GM12878 (cell line): ENCODE results near the gene MALRD1. TPM values are rescaled to one million over a fixed set of nuclear protein-coding genes. Genes with fewer than 3 reads are reported as not detected.

Experiments used
- ATAC-seq: fragments of 200-7000 bp; cut with Tn5 transposase; 3 replicates; pipeline ENCODE4 v1.9.1; 2020; ENCODE audit warnings: mild to moderate bottlenecking, moderate library complexity
- BruUV-seq: library from RNA; stranded (reverse); fragments of 400-500 nt; replicated peaks from 2 replicates; lab custom pipeline; 2021; lab: Mats Ljungman, UMichigan
- CTCF ChIA-PET: fragments of 300-600 bp; sonication (Branson Sonifier 250); formaldehyde crosslinking; extraction: SDS; loops from one replicate; lab custom pipeline; 2021; ENCODE audit warnings: inconsistent platforms; lab: Yijun Ruan, JAX
- POLR2A ChIA-PET: fragments of 350-600 bp; formaldehyde crosslinking; extraction: SDS; loops from one replicate; lab custom pipeline; 2021; ENCODE audit warnings: inconsistent platforms; lab: Charles Lee
- RAD21 ChIA-PET: fragments of 300-600 bp; sonication (Branson Sonifier 250); formaldehyde crosslinking; loops from one replicate; lab custom pipeline; 2023; ENCODE audit warnings: antibody characterized with exemption; ENCODE audit not compliant: unreplicated experiment; lab: Charles Lee
- SMC1A ChIA-PET: fragments of 300-600 bp; sonication (Branson Sonifier 250); formaldehyde crosslinking; loops from one replicate; lab custom pipeline; 2023; ENCODE audit not compliant: unreplicated experiment, uncharacterized antibody; lab: Charles Lee
- DNase-seq: peaks from one replicate; pipeline ENCODE4 v3.0.0-alpha.2; 2011; ENCODE audit warnings: low read depth, low spot score
- FAIRE-seq: peaks from 3 replicates; lab custom pipeline; 2011; peaks lifted over from hg19 to GRCh38; lab: Jason Lieb, UNC
- H2AFZ ChIP-seq: 2 replicates; pipeline ENCODE4 v1.6.0; 2011; ENCODE audit warnings: low read depth, low read length, control low read depth; ENCODE audit not compliant: control insufficient read depth
- H3K27ac ChIP-seq: 2 replicates; pipeline ENCODE4 v1.5.1; 2011; ENCODE audit warnings: control low read depth; ENCODE audit not compliant: control insufficient read depth, insufficient read depth
- H3K27me3 ChIP-seq, 2 experiments: replicated peaks in 1 of 2; 2 replicates each; pipeline versions ENCODE4 v1.6.0 to v1.6.1; 2011; ENCODE audit warnings: low read length in 1 of 2; ENCODE audit not compliant: control insufficient read depth in 2 of 2, insufficient read depth in 2 of 2
- H3K36me3 ChIP-seq, 2 experiments: 2 replicates each; pipeline ENCODE4 v1.5.1; 2011; ENCODE audit warnings: low read length in 1 of 2; ENCODE audit not compliant: control insufficient read depth in 2 of 2, insufficient read depth in 2 of 2
- H3K4me1 ChIP-seq: 2 replicates; pipeline ENCODE4 v1.6.1; 2011; ENCODE audit warnings: mild to moderate bottlenecking, low read length, moderate library complexity, mixed read lengths; ENCODE audit not compliant: control insufficient read depth, insufficient read depth
- H3K4me2 ChIP-seq: 2 replicates; pipeline ENCODE4 v1.6.0; 2011; ENCODE audit warnings: control low read depth; ENCODE audit not compliant: control insufficient read depth, insufficient read depth
- H3K4me3 ChIP-seq: fragments of 200-600 bp; sonication (generic); 2 replicates; pipeline ENCODE4 v1.5.1; 2016
- H3K79me2 ChIP-seq: 2 replicates; pipeline ENCODE4 v1.6.0; 2011; ENCODE audit warnings: low read length; ENCODE audit not compliant: control insufficient read depth, insufficient read depth
- H3K9ac ChIP-seq: 2 replicates; pipeline ENCODE4 v1.8.0; 2011; ENCODE audit warnings: low read length, control low read depth, mixed read lengths; ENCODE audit not compliant: control insufficient read depth, insufficient read depth
- H3K9me3 ChIP-seq: replicated peaks from 3 replicates; pipeline ENCODE4 v1.5.1; 2011; ENCODE audit warnings: mild to moderate bottlenecking, low read length; ENCODE audit not compliant: control insufficient read depth, insufficient read depth
- H4K20me1 ChIP-seq: 2 replicates; pipeline ENCODE4 v1.6.0; 2011; ENCODE audit not compliant: control insufficient read depth, insufficient read depth
- ASH2L ChIP-seq: fragments of 300-600, 200-600 bp; sonication (generic); IDR thresholded peaks from 2 replicates; pipeline ENCODE4 v1.6.1; 2017; ENCODE audit warnings: low read depth, mild to moderate bottlenecking, borderline replicate concordance
- CREB1 ChIP-seq: IDR thresholded peaks from 2 replicates; pipeline ENCODE4 v1.6.1; 2012; ENCODE audit warnings: low read depth, mild to moderate bottlenecking, inconsistent platforms
- ETV6 ChIP-seq, 2 experiments: fragments of 450-650 bp in 1 of 2; IDR thresholded peaks in 1 of 2; conservative IDR thresholded peaks in 1 of 2; 2 replicates each; pipeline ENCODE4 v1.6.1; 2014; ENCODE audit warnings: antibody characterized with exemption in 1 of 2, borderline replicate concordance in 1 of 2, low read depth in 1 of 2, mild to moderate bottlenecking in 1 of 2, moderate library complexity in 1 of 2
- FOXM1 ChIP-seq: IDR thresholded peaks from 2 replicates; pipeline ENCODE4 v1.6.1; 2012; ENCODE audit warnings: low read depth, mild to moderate bottlenecking, inconsistent platforms, low read length, moderate library complexity
- HDGF ChIP-seq: fragments of 450-650 bp; IDR thresholded peaks from 2 replicates; pipeline ENCODE4 v1.6.1; 2016; ENCODE audit warnings: antibody characterized with exemption
- MEF2B ChIP-seq: fragments of 450-650 bp; IDR thresholded peaks from 2 replicates; pipeline ENCODE4 v1.6.1; 2018; ENCODE audit warnings: mild to moderate bottlenecking, moderate library complexity; ENCODE audit not compliant: partially characterized antibody, poor library complexity, severe bottlenecking
- NFYA ChIP-seq: IDR thresholded peaks from 2 replicates; pipeline ENCODE4 v1.6.1; 2011; ENCODE audit warnings: low read depth, mild to moderate bottlenecking, low read length, improper control_type of control experiment, borderline replicate concordance
- NR2C1 ChIP-seq: fragments of 450-650 bp; IDR thresholded peaks from 2 replicates; pipeline ENCODE4 v1.6.1; 2017; ENCODE audit warnings: antibody characterized with exemption, mild to moderate bottlenecking, moderate library complexity
- SPI1 ChIP-seq: IDR thresholded peaks from 2 replicates; pipeline ENCODE4 v1.6.1; 2011; ENCODE audit warnings: low read depth, mild to moderate bottlenecking, low read length, moderate library complexity, borderline replicate concordance; ENCODE audit not compliant: insufficient read depth
- TBL1XR1 ChIP-seq: IDR thresholded peaks from 2 replicates; pipeline ENCODE4 v1.6.1; 2012; ENCODE audit warnings: low read depth, low read length, improper control_type of control experiment
- TCF3 ChIP-seq: IDR thresholded peaks from 2 replicates; pipeline ENCODE4 v1.6.1; 2012; ENCODE audit warnings: low read depth, mild to moderate bottlenecking, low read length, borderline replicate concordance; ENCODE audit not compliant: insufficient read depth
- WGBS: methylation state at CpG from one replicate; pipeline ENCODE4 v1.1.6; 2016; ENCODE audit warnings: low lambda C conversion rate; ENCODE audit not compliant: insufficient replicate concordance, insufficient coverage; ENCODE audit errors: missing lambda C conversion rate; 5-methylcytosine and 5-hydroxymethylcytosine counted together
- in situ Hi-C: fragments of 300-500 bp; cut with MboI; formaldehyde crosslinking; loops from 9 replicates; pipeline ENCODE4 v1.14.3; 2018; ENCODE audit warnings: mixed read lengths
- intact Hi-C: fragments of 100-400 bp; cut with micrococcal nuclease; formaldehyde crosslinking; loops from one replicate; pipeline ENCODE4 v1.14.2; 2022; ENCODE audit not compliant: unreplicated experiment
- polyA plus RNA-seq, 11 experiments: library from polyadenylated mRNA; depleted of rRNA in 4 of 11; unstranded in 6 of 11; stranded (reverse) in 5 of 11; fragments of >200 nt; fragmentation: Nextera tagmentation in 4 of 11; fragmentation: Illumina TruSeq in 1 of 11; extraction: Ambion mirVana in 4 of 11; extraction: Trizol in 1 of 11; gene quantifications; 1 replicate in 1 of 11; 2 replicates in 10 of 11; pipeline versions ENCODE4 v1.2.1 to v1.2.3, GENCODE V29; 2011 to 2016; ENCODE audit warnings: inconsistent platforms in 2 of 11, missing spikeins in 2 of 11, low read depth in 1 of 11
- total RNA-seq, 4 experiments: library from RNA; depleted of rRNA in 3 of 4; stranded (reverse); fragments of >200 nt in 3 of 4; fragmentation: Illumina TruSeq in 1 of 4; extraction: Trizol in 1 of 4; gene quantifications; 2 replicates each; pipeline versions ENCODE4 v1.2.1 to v1.2.3, GENCODE V29; 2013 to 2021
- TF ChIP-seq, protein P1 (sequence below): fragments of 450-650 bp; IDR thresholded peaks from 2 replicates; pipeline ENCODE4 v1.6.1; 2014; ENCODE audit warnings: mild to moderate bottlenecking
- TF ChIP-seq, protein P2 (sequence below): fragments of 450-650 bp; IDR thresholded peaks from 2 replicates; pipeline ENCODE4 v1.6.1; 2017; ENCODE audit warnings: mild to moderate bottlenecking, moderate library complexity

Gene MALRD1
- total and polyA plus RNA-seq, 10 of the 15 experiments (the other 5 are each of a cell fraction or from before 2014, with no cell fraction given), result 0.12 to 6.6 (median 0.26) TPM; not detected in 2

DNA sequence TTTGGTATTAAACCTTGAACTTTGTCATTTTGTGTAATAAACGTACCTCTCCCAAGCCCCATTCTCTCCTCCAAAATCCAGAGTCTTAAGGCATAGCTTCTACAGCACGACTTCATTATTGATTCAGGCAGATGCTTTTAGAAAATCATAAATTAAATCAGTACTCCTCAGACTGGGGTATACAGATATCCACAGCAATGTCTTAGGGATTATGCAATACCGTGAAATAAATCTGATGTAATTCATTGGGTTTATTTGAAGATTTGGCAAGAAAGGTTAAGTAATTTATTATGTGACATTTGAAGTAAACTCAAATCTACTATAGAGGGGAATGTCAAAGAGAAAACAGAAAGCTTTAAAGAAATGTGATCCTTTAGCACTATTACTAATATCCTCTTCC is 521.5 kb downstream of the MALRD1 start:
- Histone ChIP-seq H3K27me3 (no peaks in the 10 kb centered on the region), H2AFZ (no peak overlapping the region), H3K4me3 (no peak overlapping the region), H3K4me1 (no peaks in the 10 kb centered on the region), H3K4me2 (no peak overlapping the region), H3K9me3 (no peaks in the 10 kb centered on the region), H4K20me1 (no peaks in the 10 kb centered on the region), H3K79me2 (no peaks in the 10 kb centered on the region), H3K36me3 (no peaks in the 10 kb centered on the region), H3K27ac (no peak overlapping the region), H3K9ac (no peak overlapping the region)
- no peak for TF ChIP-seq ASH2L
- TF ChIP-seq NR2C1, result no peak
- no peak for TF ChIP-seq TBL1XR1
- TF ChIP-seq, protein P1, sequence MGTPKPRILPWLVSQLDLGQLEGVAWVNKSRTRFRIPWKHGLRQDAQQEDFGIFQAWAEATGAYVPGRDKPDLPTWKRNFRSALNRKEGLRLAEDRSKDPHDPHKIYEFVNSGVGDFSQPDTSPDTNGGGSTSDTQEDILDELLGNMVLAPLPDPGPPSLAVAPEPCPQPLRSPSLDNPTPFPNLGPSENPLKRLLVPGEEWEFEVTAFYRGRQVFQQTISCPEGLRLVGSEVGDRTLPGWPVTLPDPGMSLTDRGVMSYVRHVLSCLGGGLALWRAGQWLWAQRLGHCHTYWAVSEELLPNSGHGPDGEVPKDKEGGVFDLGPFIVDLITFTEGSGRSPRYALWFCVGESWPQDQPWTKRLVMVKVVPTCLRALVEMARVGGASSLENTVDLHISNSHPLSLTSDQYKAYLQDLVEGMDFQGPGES, result no peak
- TF ChIP-seq ETV6 (conservative IDR thresholded peaks at IDR 0.05 in 1 of 2, IDR thresholded peaks at IDR 0.05 in 1 of 2; ENCODE audit: borderline replicate concordance in 1 of 2, low read depth in 1 of 2), result no peak
- ATAC-seq (no peak), FAIRE-seq (no peak), DNase-seq (no peak)
- POLR2A ChIA-PET, result no interaction called here
- CTCF ChIA-PET, result no interaction called here
- RAD21 ChIA-PET, result no interaction called here
- 1% methylated on average over 3 of the region's 3 CpGs for WGBS
- in situ Hi-C loops (no loop called here), intact Hi-C loops (no loop called here)
- no TSS peak for BruUV-seq
- SMC1A ChIA-PET, result no interaction called here

DNA sequence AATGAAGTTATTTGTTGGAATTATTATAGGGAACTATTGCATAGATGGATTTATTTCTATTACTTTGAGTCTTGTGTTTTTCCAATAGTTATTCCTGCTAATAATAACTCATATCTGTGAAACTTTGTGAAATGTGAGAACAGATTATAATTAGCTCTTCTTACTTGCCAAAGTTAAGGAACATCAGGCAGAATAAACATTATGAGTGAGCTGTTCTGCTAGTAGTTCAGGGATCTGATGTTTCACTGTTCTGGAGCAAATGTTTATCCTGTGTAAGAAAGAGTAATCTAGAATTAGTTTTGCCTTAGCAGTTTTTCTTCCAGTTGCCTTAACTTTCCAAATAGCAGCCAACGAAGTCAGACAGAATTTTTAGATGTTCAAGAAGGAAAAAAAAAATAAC is 522.4 kb downstream of the MALRD1 start:
- POLR2A ChIA-PET, result no interaction called here
- BruUV-seq, result no TSS peak
- Histone ChIP-seq H3K9ac (no peak overlapping the region), H2AFZ (no peak overlapping the region), H3K9me3 (no peaks in the 10 kb centered on the region), H3K27ac (no peak overlapping the region), H3K36me3 (no peaks in the 10 kb centered on the region), H4K20me1 (no peaks in the 10 kb centered on the region), H3K4me3 (no peak overlapping the region), H3K79me2 (no peaks in the 10 kb centered on the region), H3K4me1 (no peaks in the 10 kb centered on the region), H3K27me3 (no peaks in the 10 kb centered on the region), H3K4me2 (no peak overlapping the region)
- WGBS, result 0% methylated on average over 1 of the region's 1 CpG
- intact Hi-C loops, result no loop called here
- FAIRE-seq (no peak), ATAC-seq (no peak), DNase-seq (no peak)
- RAD21 ChIA-PET, result no interaction called here
- CTCF ChIA-PET, result interaction anchor here (0.5 kb wide), 1 partner anchor 737 kb away, joined by 3 read pairs; no protein-coding TSS in a partner anchor
- in situ Hi-C loops, result no loop called here
- SMC1A ChIA-PET, result no interaction called here
- TF ChIP-seq, protein P2, sequence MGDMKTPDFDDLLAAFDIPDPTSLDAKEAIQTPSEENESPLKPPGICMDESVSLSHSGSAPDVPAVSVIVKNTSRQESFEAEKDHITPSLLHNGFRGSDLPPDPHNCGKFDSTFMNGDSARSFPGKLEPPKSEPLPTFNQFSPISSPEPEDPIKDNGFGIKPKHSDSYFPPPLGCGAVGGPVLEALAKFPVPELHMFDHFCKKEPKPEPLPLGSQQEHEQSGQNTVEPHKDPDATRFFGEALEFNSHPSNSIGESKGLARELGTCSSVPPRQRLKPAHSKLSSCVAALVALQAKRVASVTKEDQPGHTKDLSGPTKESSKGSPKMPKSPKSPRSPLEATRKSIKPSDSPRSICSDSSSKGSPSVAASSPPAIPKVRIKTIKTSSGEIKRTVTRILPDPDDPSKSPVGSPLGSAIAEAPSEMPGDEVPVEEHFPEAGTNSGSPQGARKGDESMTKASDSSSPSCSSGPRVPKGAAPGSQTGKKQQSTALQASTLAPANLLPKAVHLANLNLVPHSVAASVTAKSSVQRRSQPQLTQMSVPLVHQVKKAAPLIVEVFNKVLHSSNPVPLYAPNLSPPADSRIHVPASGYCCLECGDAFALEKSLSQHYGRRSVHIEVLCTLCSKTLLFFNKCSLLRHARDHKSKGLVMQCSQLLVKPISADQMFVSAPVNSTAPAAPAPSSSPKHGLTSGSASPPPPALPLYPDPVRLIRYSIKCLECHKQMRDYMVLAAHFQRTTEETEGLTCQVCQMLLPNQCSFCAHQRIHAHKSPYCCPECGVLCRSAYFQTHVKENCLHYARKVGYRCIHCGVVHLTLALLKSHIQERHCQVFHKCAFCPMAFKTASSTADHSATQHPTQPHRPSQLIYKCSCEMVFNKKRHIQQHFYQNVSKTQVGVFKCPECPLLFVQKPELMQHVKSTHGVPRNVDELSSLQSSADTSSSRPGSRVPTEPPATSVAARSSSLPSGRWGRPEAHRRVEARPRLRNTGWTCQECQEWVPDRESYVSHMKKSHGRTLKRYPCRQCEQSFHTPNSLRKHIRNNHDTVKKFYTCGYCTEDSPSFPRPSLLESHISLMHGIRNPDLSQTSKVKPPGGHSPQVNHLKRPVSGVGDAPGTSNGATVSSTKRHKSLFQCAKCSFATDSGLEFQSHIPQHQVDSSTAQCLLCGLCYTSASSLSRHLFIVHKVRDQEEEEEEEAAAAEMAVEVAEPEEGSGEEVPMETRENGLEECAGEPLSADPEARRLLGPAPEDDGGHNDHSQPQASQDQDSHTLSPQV, result no peak
- TF ChIP-seq FOXM1, result no peak
- no peak for TF ChIP-seq NFYA
- no peak for TF ChIP-seq MEF2B
- TF ChIP-seq HDGF, result no peak
- TF ChIP-seq SPI1, result no peak
- TF ChIP-seq CREB1, result no peak
- TF ChIP-seq TCF3, result no peak
